HG03066 (cell line): Measurements from ENCODE around the gene GFRA1.

Experiments used
- ATAC-seq: cut with Tn5 transposase; IDR thresholded peaks from one replicate; pipeline ENCODE4 v1.9.1; 2021; ENCODE audit warnings: low read depth; ENCODE audit not compliant: unreplicated experiment

GFRA1 gene

DNA sequence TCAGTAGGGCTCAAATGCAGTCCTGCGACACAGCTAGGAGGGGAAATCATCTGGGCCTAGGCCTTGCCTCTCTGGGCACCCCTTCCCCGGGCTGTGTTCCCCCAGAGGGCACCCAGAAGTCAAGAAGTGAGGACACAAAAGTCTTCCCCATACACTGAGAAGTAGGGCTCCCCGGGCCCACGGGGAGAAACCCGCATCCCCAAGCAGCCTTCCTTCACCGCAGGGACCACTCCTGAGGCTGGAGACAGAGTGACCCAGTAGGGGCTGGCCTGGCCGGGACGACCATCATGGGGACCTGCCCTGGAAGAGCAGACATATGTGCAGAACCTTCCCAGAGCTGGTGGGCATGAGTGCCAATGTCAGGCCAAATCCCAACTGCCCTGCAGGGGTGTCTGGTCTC is 163.5 kb downstream of the GFRA1 start:
- no peak for ATAC-seq

DNA sequence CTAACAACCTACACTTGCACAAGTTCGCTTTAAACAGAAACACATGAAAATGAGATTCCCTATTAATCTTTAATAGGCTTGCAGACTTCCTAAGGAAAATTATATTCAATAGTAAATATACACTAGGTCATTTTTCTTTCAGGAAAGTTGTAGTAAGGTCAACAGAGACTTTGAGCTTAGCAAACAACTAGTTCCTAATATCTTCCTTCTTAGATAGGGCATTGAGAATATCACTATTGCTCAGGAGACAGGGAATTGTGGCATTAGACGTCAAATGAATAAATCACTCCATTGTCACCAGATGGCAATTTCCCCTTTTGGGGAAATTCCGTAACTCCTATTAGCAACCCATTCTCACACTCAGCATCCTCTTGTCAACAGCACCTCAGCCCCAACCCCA is 164.9 kb downstream of the GFRA1 start:
- no peak for ATAC-seq

DNA sequence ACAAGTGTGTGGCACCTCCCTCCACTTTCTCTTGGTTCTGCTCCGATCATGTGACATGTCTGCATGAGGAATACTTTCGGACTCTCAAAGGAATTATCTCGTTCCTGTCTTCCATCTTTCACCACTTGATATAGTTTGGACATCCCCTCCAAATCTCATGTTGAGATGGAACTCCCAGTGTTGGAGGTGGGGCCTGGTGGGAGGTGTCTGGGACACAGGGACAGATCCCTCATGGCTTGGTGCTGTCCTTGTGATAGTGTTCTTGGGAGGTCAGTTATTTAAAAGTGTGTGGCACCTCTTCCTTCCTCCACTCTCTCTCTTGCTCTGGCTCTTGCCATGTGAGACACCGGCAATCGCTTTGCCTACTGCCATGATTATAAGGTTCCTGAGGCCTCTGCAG is 166.4 kb downstream of the GFRA1 start:
- ATAC-seq, result no peak

DNA sequence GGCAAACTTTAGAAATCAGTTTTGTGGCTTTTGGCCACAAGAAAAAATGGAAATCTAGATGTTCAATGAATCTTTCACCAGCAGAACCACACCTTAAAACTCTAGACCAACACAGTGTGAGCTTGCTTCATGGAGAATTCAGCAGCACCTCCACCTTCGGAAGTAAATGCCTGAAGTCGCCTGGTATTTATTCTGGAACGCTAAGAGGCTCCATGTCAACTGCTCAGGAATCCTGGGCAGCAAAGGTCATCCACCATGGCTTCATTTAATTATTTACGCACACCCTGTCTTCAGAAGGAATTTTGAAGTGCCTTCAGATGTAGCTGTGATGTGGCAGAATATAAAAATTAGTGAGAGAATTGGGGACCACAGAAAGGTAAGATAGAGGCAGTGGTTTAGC is 167.7 kb downstream of the GFRA1 start:
- ATAC-seq, result no peak

DNA sequence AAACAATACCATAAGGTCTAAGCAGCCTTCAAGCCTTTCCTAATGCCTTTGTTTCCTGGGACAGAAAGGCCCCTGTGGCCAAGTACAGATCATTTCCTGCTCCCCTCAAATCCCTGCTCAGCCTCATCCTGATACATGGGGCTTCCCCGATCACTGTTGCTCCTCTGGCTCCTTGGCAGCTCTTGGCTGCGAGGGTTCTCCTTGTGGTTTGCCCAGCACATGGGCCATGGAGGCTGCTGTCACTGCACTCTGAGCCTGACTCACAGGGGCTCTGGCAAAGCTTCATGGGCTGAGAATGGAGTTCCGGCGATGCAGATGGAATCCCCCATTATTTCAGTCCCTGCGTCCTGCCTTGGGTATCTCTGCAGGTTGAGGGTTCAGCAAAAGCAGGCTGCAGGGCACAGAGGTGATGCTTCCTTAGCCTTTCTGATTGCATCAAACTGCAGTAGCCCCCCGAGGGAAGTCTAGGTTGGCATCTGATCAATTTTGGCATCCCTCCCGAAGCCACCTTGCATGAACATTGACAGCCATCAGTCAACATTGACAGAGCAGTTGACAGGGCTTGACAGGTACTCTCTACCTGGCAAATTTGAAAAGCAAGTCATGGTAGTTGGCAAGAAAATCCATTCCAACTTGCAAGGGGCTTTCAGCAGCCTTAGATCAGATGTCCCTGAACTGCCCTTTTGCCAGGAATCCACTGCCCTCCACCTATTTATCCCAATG is 168.6 kb downstream of the GFRA1 start:
- no peak for ATAC-seq

DNA sequence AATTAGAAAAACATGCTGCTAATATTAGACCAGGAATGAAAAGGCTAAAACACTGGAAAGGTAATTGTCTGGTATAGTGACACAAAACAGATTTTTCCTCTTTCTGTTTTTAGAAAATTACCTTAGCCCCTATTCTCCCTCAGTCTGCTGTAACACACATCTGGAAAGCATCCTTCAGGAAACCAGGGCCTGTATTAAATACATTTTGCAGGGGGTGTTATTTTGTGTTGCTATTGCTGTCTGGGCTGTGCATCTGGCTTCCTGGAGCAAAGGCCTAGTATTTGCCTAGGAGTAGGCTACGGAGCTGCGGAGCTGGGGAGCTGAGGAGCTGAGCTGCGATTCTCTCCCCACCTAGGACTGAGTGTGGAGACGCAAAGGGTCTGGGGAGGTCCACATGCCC is 169.3 kb downstream of the GFRA1 start:
- no peak for ATAC-seq

DNA sequence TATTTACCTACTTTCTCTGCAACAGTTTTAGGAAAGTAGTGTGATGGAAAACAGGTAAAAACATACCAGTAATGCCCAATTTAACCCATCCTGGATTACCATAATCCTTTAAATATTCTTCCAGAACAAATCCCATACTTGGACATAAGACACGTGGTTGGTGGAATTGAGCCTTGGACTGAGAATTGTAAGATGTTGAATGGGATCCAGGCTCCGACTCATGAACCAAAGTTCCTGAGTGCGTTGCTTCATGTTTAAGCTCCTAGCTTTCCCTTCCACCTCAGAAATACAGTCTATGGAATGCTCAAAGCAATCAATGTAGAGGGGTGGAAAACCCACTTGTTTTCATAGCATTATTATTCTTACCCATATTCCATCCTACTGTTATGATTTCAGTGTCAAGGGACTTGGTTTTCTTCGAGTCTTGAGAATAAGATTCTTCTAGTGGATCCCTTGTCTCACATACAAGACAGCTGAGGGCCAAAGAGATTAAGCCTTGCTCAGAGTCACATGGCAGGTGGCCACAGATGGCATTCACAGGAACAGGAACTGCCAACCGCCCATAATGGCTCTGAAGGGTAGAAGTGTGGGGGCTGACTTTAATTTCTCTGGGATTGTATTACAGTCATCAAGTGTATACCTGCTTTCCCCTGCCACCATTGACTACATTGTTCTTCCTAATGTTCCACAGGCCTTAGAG is 171.2 kb downstream of the GFRA1 start:
- ATAC-seq, result no peak

DNA sequence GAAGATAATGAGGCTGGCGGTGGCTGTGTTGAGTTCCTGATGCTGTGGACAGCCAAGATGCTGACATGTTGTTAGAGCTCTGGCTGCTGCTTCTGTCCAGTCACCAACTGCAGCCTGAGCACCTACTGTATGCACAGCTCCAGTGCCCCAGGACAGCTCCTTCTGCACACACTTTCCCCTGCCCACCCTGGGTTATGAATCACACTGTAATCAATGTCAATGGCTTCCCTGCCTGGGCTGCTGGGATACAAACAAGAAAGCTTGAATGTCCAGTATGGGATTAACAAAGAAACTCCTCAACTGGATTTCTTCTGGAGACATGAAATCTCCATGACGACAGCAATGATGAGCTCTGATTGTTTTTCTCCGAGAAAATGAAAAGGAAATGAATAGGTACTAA is 172.0 kb downstream of the GFRA1 start:
- ATAC-seq, result no peak

DNA sequence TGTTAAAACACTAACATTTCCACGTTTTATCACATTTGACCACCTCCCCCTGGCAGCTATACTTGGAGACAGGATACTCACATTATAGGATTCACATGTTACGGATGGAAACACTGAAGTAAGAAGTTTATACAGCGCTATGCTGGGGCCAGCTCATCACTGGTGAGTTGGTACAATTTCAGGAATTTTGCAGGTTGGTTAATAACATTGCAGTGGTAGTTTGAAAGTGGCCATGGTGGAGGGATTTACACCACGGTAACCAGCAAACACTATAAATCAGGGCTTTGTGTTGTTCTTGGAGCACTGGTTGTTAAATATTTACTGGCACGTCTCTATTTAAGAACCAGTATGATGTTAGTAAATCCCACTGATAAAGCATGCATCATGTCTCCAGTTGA is 174.0 kb downstream of the GFRA1 start:
- ATAC-seq, result no peak

DNA sequence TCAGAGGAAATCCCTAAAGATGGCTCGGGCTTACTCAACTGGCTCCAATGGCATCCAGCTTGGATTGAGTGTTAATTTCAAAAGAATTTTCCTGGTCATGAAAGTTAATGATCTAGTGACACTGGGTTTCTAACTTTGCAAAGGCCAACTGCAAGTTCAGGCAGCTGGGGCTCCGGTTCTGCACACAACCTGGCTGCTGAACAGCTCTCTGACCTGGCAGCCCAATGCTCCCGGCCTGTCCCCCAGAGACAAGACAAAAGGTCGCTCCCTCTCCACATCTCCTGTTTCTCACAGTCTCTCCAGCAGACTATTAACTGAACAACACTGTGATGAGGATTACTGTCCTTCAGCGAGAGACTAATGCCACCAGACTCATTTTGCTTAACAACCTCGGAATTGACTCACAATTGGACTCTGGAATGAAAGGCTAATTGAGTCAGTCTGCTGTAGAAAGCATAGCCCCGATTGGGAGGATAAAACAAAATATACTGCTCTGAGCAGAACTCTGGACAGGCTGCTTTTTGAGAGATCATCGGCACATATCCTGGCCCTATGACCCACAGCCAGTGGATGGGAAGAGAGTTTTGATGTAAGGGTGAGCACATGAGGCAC is 174.5 kb downstream of the GFRA1 start:
- no peak for ATAC-seq

DNA sequence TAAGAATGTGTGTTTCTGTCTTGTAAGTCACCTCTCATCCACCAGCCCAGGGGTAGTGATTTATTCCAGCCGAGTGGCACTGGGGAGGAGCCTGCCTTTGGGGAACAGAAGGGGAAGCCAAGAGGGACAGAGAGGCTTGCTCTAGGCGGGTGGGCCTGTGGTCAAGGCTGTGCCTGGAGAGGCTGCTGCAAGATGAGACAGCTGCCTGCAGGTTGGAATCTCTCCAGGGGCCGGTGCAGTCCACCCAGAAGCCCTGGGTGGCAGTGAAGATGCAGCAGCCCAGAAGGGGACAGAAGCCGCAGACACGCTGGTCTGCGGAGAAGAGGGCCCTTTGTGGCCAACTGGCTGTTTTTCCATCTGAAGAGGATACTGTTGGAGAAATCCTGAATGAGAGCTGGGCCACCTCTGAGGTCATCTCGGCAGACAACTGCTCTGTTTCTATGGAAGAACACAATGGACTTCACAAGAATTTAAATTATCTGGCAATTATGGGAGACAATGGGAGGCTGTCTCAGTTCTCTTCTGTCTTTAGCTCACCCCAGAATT is 175.7 kb downstream of the GFRA1 start:
- no peak for ATAC-seq

DNA sequence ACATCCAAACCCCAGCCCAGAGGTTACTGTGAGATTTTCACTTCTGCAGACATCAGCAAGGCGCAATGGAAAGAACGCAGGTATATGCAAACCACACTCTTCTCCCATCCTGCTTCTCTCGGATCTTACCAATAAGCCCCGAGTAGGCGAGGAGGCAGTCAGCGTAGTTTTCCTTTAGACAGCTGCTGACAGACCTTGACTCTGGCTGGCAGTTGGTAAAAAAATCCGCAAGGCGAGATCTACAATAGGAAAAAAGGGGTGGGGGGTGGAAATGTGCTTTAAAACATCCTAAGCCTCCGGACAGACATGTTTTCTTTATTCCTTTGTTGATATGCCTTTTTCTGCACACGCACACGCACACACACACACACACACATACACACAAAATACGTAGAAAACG is 176.5 kb downstream of the GFRA1 start:
- no peak for ATAC-seq

DNA sequence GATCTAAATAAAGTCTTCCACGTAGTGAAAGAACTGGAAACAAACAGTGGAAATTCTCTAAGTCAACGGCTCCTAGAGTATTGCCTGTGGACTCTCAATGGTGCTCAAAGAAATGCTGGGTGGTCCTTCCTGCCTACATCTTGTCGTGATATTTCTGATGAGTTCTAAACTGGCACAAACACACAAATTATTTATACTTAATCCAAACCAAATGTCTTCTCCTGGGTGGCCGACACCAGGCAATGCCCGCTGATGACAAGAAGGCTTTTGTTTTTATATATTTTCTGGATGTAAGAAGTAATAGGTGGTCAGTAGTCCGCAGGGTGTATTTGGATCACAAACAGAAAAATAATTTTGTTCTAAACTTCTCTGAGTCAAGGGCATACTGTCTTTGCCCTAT is 178.7 kb downstream of the GFRA1 start:
- ATAC-seq, result no peak

DNA sequence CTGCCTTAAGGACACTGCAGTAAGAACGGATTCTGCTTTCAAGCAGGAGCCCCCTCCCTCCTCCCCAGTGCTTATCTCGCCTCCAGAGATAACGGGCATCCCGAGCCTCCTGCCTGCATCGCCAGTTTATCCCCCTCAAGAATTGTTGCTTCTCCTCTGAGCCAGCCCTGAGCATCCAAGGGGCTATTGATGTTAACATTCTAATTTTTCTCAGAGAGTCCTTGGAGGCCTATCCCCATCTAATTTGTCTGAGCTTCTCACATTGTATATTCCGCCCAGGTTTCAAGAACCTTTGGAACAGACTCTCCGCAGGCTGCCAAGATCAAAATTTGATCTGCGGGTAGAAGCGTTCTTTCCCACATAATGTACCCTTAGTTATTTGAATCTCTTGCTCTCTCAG is 180.0 kb downstream of the GFRA1 start:
- ATAC-seq, result no peak

DNA sequence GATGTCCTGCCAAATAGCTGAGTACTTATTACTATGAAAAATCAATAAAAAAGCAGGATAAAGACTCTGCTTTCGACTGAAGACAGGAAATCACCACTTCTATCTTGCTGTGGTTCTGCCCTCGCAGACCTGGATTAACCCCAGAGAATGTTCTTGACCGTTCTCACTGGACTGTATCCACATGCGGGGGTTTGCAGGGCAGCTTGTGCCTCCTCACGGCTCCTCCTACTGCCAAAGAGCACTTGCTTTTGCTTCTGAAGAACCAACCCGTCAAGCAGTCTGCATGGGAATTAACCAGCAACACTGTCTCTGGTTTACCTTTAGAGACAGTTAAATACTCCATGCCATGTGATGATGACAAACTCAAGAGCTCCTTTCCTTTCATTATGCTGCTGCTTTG is 184.0 kb downstream of the GFRA1 start:
- ATAC-seq, result no peak

DNA sequence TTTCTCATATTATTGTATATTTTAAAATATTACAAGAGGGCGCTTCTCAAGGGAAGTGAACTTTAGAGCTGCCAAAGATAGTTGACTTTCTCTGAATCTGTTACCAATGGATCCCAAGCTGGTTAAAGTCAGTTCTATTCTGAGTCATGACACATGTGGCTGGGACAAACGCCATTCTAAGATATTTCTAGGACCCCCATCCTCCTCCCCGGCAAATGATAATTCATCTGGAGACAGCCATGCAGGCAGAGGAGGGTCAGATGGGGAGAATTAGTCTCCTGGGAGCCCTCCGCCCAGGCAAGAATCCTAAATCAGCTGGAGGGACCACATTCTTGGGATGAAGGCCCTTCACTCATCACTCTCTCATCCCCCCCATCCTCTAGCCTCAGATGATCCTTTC is 187.7 kb downstream of the GFRA1 start:
- no peak for ATAC-seq

DNA sequence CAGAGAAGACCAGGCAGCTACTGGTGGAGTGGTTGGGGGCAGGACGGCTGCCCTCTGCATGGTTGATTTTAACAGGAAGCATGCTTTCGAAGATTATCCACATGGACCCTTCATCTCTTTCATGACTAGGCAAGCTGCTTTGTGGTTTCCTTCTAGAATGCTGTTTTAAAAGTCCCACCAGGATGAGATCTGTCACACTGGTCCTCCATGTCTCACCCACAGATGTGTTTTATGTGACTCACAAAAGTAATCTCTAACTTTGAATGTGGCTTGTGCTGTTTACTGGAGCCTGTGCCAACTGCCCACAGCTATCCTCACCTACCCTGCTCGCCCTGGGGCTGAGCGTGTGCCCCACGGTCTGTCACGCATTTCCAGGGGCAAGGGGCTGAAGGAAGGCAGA is 188.8 kb downstream of the GFRA1 start:
- ATAC-seq, result no peak

DNA sequence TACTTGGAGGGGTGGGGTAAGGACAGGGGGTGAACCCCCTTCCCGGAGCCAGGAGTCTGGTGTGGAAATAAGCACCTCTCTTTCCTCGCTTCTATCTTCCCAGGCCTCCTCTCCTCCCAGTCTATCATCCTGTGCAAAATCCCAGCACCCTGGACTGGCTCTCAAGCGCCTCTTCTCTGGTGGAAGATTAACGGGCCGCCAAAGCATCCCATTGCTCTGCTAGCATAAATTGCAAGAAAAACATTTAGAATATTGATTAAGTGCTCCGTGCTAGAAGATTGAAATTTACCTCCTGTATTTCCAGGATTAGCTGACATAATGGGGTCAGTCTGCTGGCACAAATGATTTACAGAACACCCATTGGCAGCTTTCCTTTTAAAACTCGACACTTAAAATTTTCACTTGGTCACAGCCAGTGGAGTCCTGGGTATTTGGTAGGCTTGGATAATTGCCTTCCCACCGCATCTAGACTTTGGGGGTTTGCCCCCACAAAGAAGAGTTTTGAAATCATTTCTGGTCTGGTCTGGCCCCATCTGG is 189.7 kb downstream of the GFRA1 start:
- ATAC-seq, result no peak

DNA sequence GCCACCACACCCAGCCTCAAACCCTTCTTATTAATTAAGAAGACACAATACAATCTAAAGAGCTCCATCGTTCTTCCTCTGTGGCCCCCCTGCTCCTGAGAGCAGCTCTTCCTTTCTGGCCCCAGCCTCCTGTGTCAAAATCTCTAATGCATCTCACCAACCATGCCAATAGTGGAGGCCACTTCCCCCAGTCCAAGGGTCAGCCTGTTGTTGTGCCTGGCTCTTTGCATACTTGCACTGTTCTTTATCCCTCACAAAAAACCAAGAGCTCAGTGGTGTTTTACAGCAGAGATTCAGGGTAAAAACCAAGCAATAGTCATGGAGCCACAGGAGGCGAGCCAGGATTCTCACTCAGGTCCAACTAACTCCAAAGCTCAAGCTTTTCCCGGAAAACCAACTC is 190.2 kb downstream of the GFRA1 start:
- ATAC-seq, result no peak

DNA sequence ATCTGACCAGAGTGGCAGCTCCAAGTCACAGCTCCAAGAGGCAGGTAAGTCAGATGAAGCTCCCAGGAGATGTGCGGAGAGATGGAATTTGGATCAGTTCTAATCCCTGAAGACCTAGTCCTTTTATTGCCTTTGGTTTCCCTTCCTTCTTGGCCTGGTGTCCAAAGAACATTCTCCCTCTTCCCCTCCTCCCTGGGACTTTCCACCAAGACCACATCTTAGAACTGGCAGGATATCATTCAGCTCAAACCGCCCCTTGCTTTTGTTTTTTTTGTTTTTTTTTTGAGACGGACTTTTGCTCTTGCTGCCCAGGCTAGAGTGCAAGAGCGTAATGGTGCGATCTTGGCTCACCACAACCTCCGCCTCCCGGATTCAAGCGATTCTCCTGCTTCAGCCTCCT is 190.8 kb downstream of the GFRA1 start:
- ATAC-seq, result no peak

DNA sequence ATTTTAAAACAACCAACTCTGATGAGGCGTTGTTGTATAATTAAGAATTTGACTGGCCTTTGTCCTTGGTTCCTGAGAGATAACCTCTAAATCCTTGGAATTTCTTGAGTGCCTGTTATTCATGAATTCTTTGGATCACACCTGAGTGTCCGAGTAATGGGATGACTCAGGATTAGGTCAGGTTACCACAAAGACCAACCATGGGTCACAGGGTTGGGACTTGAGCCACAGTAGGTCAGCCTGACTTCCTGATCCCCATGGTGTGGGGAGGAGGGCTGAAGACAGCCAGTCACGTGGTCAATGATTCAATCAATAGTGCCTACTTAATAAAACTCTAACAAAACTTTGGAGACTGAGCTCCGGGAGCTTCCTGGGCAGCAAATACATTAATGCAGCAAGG is 192.5 kb downstream of the GFRA1 start:
- no peak for ATAC-seq

DNA sequence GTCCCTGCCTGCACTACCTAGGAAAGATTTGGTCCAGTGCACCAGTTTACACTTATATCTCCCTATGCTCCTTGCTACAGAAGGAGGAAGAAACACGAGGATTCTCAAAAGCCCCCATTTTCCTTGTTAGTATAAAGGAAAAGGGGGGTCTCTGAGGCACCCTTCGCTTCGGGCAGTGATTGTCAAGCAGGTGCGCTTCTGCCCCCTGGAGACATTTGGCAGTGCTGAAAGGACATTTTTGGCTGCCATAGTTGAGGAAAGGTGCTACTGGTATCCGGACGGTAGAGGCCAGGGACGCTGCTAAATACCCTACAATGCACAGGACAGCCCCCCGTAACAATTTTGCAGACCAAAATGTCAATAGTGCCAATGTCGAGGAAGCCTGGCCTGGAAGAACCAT is 193.7 kb downstream of the GFRA1 start:
- ATAC-seq, result no peak
